Breast epithelium (tissue), 4 donors: Measurements from ENCODE around the gene TMEM59. TPM values are rescaled to one million over a fixed set of nuclear protein-coding genes. Genes with fewer than 3 reads are reported as not detected.
"Not testable (repeated sequence)": the region's sequence is repeated elsewhere in the genome, so short reads cannot be mapped to it uniquely, and the experiment has no call there.

Experiments
- DNase-seq, 2 donors: peaks; one replicate each; pipeline ENCODE4 v3.0.0-alpha.2; 2019; ENCODE audit warnings: low spot score in 2 of 2
- H3K27ac ChIP-seq, 2 donors: fragments of 200-600 bp; sonication (generic) in 1 of 2; one replicate each; pipeline ENCODE4 v1.5.1; 2016 to 2019; ENCODE audit warnings: mild to moderate bottlenecking in 1 of 2
- H3K27me3 ChIP-seq, 2 donors: fragments of 200-600 bp; sonication (generic) in 1 of 2; one replicate each; pipeline versions ENCODE4 v1.5.1 to v1.6.0; 2017 to 2019; ENCODE audit warnings: control low read depth in 1 of 2, mild to moderate bottlenecking in 1 of 2
- H3K36me3 ChIP-seq: fragments of 200-600 bp; one replicate; pipeline ENCODE4 v1.5.1; 2019
- H3K4me1 ChIP-seq, 2 donors: fragments of 200-600 bp; sonication (generic); one replicate each; pipeline ENCODE4 v1.5.1; 2016 to 2019; ENCODE audit warnings: control low read depth in 1 of 2
- H3K4me3 ChIP-seq, 3 donors: fragments of 200-600 bp; sonication (generic); 1 replicate in 2 of 3; 2 replicates in 1 of 3; pipeline ENCODE4 v1.5.1; 2016 to 2019; ENCODE audit warnings: mild to moderate bottlenecking in 3 of 3, moderate library complexity in 2 of 3
- H3K9me3 ChIP-seq, 2 donors: fragments of 200-600 bp; sonication (generic) in 1 of 2; one replicate each; pipeline ENCODE4 v1.5.1; 2016 to 2019; ENCODE audit warnings: control low read depth in 1 of 2
- POLR2A ChIP-seq: fragments of 450-650 bp; IDR thresholded peaks from one replicate; pipeline ENCODE4 v1.6.1; 2016; ENCODE audit warnings: antibody characterized with exemption, mild to moderate bottlenecking, moderate library complexity
- POLR2AphosphoS5 ChIP-seq, 3 donors: sonication (generic); formaldehyde crosslinking; IDR thresholded peaks; one replicate each; pipeline ENCODE4 v1.6.1; 2017; ENCODE audit warnings: antibody characterized with exemption in 3 of 3
- intact Hi-C: fragments of 100-400 bp; cut with DNase I; formaldehyde crosslinking; loops from one replicate; pipeline ENCODE4 v1.15.1; 2023; ENCODE audit warnings: low total_unique reads
- total RNA-seq, 3 donors: library from RNA; depleted of rRNA; stranded (reverse); fragments of >200 nt; gene quantifications; one replicate each; pipeline ENCODE4 v1.1.0, GENCODE V29; 2016
- TF ChIP-seq, protein P1 (sequence below), 3 donors: fragments of 450-650 bp; IDR thresholded peaks; one replicate each; pipeline ENCODE4 v1.5.1; 2016 to 2017; ENCODE audit warnings: antibody characterized with exemption in 3 of 3, mild to moderate bottlenecking in 3 of 3, moderate library complexity in 3 of 3

TMEM59 gene
- total RNA-seq, 3 donors from 2014 or later = 348 to 498 (median 388) TPM

DNA sequence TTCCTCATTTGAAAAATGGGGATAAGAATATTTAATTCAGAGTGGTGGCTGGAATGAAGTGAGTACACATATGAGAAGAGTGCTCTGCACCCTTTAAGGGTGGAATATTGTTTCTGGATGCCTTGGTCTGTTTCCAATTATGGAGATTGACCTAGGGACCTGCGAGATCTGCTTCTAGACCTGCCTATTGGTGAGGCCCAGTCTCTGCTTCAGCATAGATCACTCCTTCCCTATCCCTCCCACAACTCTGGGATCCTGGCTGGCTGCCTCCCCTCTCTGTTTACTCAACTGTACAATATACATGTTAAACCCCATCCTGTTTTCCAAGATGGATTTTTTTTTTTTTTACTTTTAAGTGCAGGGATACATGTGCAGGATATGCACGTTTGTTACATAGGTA lies 28.6 kb downstream of the TMEM59 start:
- H3K36me3 ChIP-seq = no peaks in the 10 kb centered on the region
- DNase-seq = no peak
- no peak overlapping the region for H3K27ac ChIP-seq
- H3K27me3 ChIP-seq = no peaks in the 10 kb centered on the region
- no peaks in the 10 kb centered on the region for H3K4me1 ChIP-seq
- no peak overlapping the region for H3K4me3 ChIP-seq
- TF ChIP-seq POLR2AphosphoS5 (IDR thresholded peaks at IDR 0.05) (no peak), POLR2A (no peak)
- TF ChIP-seq, protein P1, sequence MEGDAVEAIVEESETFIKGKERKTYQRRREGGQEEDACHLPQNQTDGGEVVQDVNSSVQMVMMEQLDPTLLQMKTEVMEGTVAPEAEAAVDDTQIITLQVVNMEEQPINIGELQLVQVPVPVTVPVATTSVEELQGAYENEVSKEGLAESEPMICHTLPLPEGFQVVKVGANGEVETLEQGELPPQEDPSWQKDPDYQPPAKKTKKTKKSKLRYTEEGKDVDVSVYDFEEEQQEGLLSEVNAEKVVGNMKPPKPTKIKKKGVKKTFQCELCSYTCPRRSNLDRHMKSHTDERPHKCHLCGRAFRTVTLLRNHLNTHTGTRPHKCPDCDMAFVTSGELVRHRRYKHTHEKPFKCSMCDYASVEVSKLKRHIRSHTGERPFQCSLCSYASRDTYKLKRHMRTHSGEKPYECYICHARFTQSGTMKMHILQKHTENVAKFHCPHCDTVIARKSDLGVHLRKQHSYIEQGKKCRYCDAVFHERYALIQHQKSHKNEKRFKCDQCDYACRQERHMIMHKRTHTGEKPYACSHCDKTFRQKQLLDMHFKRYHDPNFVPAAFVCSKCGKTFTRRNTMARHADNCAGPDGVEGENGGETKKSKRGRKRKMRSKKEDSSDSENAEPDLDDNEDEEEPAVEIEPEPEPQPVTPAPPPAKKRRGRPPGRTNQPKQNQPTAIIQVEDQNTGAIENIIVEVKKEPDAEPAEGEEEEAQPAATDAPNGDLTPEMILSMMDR (IDR thresholded peaks at IDR 0.05) = no peak
- intact Hi-C loops = no loop called here
- H3K9me3 ChIP-seq = no peaks in the 10 kb centered on the region

DNA sequence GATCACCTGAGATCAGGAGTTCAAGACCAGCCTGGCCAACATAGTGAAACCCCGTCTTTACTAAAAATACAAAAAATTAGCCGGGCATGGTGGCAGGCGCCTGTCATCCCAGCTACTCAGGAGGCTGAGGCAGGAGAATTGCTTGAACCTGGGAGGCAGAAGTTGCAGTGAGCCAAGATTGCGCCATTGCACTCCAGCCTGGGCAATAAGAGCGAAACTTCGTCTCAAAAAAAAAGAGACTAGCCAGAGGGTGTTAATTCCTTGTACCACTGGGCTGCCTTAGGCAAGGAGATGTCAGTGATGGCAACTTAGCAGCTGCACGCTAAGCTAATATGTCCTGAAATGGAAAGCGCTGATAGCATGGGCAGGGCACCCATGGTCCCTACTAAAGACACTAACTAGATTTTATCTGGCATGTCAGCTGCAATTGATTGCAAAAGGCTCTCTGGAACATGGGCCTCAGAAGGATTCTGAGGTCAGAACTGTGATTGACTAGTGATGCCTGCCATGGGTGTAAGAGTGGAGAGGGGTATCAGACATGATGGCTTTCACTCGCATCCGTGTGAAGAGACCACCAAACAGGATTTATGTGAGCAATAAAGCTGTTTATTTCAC lies 33.3 kb downstream of the TMEM59 start:
- H3K4me1 ChIP-seq, H3K27me3 ChIP-seq, H3K36me3 ChIP-seq, DNase-seq, intact Hi-C loops, H3K27ac ChIP-seq, H3K4me3 ChIP-seq, H3K9me3 ChIP-seq: not testable (repeated sequence)

DNA sequence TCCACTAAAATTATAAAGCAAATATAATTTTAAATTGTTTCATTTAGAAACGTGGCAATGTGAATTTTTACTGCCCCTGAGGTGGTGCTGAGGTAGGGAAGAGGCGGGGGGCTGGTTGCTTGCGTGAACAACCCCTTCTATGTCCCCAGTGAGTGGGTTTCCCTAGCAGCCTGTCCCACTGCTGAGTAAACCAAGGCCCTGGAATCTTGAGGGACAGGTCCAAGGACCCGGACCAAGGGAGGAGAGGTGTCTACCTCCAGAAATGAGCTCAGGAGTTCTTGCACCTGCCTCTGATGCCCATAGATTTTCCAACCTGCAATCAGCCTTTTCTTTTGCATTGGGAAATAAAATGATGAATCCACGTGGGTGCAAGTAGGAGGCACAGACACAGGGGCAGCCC lies 34.4 kb downstream of the TMEM59 start:
- DNase-seq = no peak
- Histone ChIP-seq H3K4me1 (no peaks in the 10 kb centered on the region), H3K36me3 (no peaks in the 10 kb centered on the region)

DNA sequence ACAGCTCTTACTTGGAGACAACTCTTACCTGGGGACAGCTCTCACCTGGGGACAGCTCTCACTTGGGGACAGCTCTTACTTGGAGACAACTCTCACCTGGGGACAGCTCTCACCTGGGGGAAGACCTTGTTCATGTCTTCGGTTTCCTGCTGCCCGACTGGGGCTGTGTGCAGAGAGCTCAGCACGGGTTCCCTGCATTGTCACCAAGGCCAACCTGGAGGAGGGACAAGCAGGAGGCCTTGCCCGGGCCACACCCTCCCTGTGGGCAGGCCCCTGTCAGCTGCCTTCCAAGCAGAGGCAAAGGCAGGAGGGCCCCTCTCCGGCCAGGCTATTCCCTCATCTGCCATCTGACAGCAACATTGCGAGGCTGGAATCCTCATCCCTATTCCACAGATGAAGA lies 35.0 kb downstream of the TMEM59 start, which contains the start of gene LDLRAD1:
Gene LDLRAD1 (minus strand): TSS at position 208 of the 400 bp plus-strand sequence. CDS start 74 bp downstream, at position 134.
- no peaks in the 10 kb centered on the region for H3K9me3 ChIP-seq
- no peaks in the 10 kb centered on the region for H3K27me3 ChIP-seq
- TF ChIP-seq, protein P1 (IDR thresholded peaks at IDR 0.05) = no peak
- intact Hi-C loops = no loop called here
- H3K27ac ChIP-seq = no peak within 1 kb of the TSS
- no peaks in the 10 kb centered on the region for H3K36me3 ChIP-seq
- no peak within 1 kb of the TSS for H3K4me3 ChIP-seq
- H3K4me1 ChIP-seq = no peaks in the 10 kb centered on the region
- DNase-seq = no peak

More for the DNA sequence above, 34.4 kb downstream of the TMEM59 start:
- no peak overlapping the region for H3K4me3 ChIP-seq
- H3K27ac ChIP-seq = no peak overlapping the region
- no peaks in the 10 kb centered on the region for H3K27me3 ChIP-seq
- intact Hi-C loops = no loop called here
- H3K9me3 ChIP-seq = no peaks in the 10 kb centered on the region
- no peak for TF ChIP-seq POLR2AphosphoS5 (IDR thresholded peaks at IDR 0.05)
- TF ChIP-seq POLR2A = no peak
- TF ChIP-seq, protein P1 (IDR thresholded peaks at IDR 0.05) = no peak

DNA sequence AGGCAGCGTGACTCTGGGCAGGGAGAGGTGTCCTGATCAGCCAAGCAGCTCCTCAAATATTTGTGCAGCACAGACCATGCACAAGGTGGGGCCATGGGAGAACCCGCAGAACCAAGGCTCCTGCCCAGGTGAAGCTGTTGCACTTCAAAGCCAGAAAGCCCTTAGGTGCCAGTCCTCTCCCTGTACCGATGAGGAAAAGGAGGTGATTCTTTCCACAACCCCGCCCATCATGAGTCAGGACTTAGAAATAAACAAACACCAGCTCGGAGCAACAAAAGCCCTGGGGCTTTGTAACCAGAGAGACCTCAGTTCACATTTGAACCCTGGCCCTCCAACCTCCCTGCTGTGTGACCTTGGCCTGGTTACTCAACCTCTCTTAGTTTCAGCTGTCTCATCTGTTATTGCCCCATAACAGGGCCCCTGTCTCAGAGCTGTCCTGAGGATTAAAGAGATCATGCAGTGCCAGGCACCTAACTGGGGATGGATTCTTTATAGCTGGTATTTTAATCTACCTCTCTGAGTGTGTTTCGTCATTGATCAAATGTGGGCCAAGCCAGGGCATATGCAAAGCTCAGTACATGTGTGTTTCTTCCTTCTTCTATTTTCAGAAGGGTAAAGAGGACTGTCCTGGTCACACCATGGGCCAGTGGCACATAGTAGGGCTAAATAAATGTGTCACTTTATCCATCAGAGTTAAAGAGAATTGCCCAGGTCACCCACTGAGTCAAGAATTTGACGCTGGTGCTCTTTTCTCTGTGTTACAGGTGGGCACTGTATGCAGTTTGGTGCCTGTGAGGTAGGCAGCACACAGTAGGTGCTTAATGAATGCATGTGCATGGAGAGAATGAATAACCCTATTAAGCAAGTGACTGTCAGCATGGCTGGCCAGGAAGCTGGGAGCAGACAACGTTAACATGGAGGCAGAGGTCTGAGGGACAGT lies 36.4 kb downstream of the TMEM59 start:
- DNase-seq = peak; percentile 74 to 85
- Histone ChIP-seq H3K36me3 (no peaks in the 10 kb centered on the region), H3K27me3 (no peaks in the 10 kb centered on the region), H3K4me3 (no peak overlapping the region), H3K9me3 (no peaks in the 10 kb centered on the region), H3K27ac (peak overlapping the region; percentile 59 to 61), H3K4me1 (no peaks in the 10 kb centered on the region)
- TF ChIP-seq POLR2A (no peak), POLR2AphosphoS5 (IDR thresholded peaks at IDR 0.05) (no peak)
- TF ChIP-seq, protein P1 (IDR thresholded peaks at IDR 0.05) = no peak
- intact Hi-C loops = no loop called here
